HT1080 (cell line): ENCODE results near the gene PTPRK. TPM values are rescaled to one million over a fixed set of nuclear protein-coding genes. Genes with fewer than 3 reads are reported as not detected.

Experiments used
- DNase-seq: peaks from one replicate; pipeline ENCODE4 v3.0.0-alpha.2; 2015; ENCODE audit warnings: low read depth
- total RNA-seq: library from RNA; depleted of rRNA; stranded (reverse); fragments of >200 nt; shearing (Covaris generic); gene quantifications from 2 replicates; pipeline ENCODE4 v1.2.3, GENCODE V29; 2014

The PTPRK gene
- total RNA-seq, 1 experiment from 2014 or later = 102 TPM

DNA sequence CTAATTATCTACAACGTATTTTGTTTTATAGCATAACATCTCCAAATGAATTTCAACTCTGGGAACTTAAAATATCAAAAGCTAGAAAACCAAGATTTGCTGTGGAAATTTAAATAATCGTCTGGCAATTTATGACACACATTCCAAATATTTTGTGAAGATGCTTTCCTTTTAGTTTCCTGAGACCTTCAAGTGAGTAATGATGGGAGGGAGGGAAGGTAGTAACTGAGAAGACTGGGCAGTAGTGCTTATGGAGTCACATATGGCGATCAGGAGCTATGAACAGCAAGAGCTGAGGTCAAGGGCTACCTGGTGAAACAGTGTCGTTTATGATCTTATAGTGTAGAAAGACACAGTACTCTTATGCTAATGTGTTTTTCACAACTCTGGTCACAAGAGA lies 441.4 kb downstream of the PTPRK start:
- no peak for DNase-seq

DNA sequence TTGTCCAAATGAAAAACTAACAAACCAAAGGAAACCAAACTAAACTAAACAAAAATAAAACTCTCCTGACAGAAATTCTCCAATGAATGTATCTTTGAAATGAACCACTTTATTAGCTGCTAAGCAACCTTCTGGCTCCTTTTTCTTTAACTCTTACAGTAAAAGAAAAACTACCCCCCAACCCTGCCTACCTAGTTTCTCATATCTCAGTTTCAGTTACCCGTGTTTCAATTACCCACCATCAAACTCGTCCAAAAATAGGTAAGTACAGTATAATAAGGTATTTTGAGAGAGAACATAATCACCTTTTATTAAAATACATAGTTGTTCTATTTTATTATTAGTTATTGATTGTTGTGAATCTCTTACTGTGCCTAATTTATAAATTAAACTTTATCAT lies 442.1 kb downstream of the PTPRK start:
- no peak for DNase-seq

DNA sequence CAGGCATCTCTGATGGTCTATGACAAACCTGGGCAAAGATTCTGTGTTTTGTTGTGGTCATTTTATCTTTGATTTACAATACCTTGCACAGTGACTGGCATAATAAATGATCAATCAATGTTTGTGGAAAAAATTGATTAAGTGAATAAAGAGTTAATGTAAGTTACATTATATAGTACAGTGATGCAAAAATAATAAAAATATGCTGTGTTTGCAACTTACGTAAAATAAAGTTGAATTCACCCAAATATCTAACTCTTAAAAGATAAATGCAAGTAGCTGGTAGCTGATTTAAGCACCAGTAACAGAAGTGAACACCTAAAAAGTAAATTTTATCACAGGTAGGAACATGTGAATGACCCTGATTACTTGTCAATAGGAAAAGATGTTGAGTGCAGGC lies 443.6 kb downstream of the PTPRK start:
- DNase-seq = no peak

DNA sequence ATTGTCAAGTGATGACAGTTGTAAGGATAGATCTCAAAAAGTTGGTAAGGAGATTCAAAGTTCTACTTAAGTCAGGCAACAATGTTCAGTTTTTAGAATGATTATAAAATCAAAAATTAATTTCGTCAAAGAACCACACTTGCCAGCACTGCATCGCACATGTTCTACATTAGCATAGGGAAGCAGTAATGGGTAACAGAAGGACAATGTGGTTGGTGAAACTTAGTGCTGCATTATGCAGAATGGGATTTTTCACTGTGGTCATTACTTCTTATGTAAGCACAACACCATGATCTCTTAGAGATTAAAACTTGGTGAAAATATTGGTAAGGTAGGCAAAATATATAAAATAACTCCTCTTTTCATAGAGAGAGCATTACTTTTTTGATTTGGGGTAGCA lies 445.8 kb downstream of the PTPRK start:
- DNase-seq = no peak

DNA sequence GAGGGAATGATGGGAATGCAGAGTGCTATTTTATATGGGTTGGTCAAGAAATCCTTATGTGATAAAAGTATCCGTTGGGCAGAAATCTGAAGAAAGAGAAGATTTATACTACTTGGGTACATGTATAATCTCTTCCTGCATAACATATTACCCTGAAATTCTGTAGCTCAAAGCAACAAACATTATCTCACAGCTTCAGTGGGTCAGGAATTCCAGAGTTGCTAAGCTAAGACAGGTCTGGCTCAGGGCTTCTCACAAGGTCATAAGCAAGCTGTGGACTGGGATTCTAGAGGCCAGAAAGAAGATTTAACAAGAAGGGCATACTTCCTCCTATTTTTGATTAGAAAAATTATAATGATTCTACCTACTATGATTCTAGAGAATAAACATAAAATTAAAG lies 447.0 kb downstream of the PTPRK start:
- DNase-seq = no peak

DNA sequence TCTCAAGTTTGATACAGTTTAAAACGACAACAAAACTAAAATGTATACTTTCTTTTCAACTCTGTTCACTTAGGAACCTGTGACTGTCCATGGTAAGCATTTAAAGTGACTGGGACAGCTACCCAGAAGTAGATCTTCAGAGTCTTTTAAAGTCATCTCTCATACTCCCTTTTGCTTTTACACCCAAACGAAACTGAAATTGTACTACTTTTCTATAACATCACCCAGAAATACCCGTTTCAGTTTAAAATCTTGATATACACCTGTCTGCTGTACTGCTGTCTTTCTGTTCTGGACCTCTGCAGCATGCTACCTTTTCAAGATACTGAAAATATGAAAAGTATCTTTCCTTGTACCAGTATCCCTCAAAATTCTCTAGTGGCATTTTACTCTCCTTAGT lies 449.2 kb downstream of the PTPRK start:
- DNase-seq = no peak

DNA sequence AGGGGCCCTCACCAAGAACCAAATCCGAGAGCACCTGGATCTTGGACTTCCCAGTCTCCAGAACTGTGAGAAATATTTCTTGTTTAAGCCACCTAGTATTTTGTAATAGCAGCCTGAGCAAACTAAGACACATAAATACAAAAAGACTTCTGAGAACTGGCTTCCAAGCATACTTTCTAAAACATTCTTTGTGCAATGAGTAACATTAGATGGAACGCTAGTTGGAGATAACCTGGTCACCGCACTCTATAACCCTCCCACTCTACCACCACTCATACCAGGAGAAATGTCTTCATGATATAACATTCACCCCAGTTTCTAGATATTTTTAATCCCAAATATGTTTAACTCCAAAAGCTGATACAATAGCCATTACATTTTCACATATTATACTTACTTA lies 450.0 kb downstream of the PTPRK start:
- no peak for DNase-seq

DNA sequence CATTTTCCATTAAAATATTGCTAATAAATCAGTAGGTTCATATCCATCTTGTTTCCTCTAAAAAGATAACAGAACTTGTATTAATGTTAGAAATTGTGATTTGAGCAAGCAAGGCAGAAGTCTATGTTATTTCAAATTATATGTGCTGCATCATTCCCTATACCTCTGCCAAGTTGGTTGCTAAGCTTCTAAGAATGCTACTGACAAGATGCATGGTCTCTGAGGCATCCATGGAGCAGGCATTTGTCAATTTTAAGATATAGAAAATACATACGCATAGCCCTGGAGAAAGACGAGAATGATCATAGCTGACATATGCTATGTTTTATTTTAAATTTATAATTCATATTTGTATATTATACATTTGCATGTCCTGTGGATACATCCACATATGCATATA lies 451.2 kb downstream of the PTPRK start:
- no peak for DNase-seq

DNA sequence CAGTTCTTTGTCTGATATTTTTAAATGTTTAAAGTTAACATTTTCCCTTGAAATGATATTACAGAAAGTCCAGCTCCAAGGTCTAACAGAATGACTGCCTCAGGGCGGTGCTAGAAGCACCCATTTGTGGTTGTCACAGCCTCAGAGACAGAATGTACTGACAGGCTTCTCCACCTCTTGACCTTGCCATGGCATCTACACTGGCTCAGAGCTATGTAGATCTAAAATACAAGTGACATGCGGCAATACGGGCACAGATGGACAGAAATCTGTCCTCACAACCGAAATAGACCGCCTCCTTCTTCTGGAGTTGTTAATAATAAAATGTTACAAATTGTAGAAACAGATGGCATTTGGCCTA lies 452.3 kb downstream of the PTPRK start:
- no peak for DNase-seq

DNA sequence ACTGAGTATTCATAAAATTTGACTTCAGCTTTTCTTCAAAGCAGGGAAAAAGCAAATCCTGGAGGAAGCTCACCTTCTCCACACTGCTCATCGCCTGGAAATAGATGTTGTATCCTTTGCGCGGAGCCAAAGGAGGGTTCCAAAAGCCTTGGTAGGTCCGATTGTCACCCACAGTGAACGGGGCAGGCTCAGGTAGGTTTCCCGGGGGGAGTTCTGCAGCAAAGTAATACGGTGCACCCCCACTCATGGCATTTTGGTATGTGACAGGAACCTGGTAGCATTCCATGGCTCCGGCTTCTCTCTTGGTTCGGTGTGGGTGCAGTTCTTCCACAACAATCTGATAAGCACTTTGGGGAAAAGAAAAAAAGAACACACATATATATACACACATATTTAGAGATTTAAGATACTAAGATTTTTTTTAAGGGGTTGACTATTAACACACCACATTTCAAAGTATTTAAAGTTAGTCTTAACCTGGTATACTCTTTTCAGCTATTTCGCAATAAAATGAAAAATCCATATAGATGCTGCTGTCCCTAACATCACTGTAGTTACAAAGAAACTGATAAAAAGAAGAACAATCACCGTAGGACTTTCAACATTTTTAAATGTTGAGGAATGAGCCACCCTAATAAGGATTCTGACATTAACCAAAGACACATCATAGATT lies 452.8 kb downstream of the PTPRK start:
- no peak for DNase-seq

DNA sequence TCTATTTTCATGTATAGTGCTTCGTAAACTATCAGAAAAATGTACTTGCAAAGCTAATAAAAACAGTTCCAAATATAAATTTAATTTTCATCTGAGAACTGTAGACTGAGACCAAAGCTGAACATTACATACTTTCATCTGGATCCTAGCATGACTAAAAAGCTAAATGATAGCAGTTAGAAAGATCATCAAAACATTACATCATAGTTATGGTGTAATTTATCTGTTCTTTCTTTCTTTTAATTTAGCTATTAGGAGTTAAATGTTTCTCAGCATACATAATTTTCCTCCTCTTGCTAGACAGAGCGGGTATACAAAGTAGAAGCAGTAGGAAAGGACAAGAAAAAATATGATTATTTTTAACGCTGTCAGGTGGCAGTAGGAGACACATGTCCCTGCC lies 455.3 kb downstream of the PTPRK start:
- no peak for DNase-seq

DNA sequence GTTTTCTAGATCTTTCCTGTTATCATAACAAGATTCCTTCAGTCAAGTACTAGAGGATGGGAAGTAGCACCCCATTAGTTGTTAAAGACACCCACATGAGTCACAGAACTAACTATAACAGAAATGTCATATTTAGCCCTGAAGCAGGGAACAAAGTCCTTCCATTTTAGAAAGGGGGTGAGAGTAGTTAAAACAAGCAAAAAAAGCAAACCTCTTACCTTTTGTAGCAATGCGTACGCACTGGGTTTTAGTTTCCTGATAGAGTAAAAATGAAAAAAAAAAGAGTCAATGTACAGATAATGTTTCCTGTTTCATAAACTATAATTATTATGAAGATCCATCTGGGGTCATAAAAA lies 455.9 kb downstream of the PTPRK start:
- DNase-seq = no peak

DNA sequence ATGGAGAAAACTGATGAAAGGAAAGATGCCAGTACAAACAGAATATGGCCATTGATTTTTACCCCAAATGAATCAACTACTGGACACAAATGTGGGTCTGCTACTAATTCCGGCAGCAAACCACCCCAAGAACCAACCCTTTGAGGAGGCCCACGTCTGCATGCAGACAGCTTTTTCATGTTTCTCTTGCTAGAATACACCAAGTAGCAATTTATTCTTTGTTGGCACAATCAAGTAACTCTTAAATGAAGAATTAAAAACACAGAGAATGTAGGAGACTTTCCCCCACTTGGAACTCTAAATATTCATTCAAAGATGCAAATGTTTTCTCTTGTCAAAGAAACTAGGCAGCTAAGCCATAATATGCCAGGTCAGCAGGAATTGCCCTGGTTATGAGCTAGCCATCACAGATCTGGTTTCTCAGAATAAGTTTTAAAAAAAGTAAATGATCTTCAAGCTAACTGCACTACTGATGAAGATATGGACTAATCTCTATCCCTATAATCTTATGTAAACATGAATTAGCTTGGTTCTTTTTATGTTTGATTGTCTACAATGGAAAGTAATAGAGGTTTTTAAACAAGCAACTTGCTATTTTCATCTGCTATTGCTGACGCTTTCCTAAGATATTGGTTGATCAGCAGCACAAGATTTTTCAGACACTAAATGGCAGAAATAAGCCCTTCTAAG lies 456.4 kb downstream of the PTPRK start:
- DNase-seq = no peak

DNA sequence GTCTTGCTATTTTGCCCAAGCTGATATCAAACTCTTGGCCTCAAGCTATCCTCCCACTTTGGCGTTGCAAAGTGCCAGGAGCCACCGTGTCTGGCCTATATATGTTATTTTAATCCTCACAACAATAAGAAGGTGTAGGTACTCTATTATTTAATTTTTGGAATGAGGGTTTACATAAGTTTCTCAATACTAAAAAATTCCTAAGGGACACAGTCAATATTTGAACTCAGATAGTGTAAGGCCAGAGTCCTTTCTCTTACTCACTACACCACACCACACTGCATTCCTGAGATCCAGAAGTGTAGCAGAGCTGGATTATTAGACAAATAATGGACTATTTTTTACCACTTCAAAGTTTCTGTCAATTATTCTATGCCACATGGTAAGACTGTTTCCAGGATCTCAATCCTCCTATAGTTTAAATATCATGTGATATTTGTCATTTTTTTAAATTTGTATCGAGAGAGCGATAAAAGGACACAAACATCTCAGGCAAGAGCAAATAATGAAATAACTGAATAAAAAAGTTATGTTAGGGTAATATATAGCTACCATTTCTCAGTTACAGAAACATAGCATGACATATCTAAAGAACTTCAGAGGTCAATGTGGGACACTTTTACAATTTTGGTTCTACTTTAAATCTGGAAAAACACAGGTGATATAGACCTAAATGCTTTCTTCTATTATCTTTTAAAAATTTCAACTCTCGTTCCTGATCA lies 457.4 kb downstream of the PTPRK start:
- DNase-seq = no peak

DNA sequence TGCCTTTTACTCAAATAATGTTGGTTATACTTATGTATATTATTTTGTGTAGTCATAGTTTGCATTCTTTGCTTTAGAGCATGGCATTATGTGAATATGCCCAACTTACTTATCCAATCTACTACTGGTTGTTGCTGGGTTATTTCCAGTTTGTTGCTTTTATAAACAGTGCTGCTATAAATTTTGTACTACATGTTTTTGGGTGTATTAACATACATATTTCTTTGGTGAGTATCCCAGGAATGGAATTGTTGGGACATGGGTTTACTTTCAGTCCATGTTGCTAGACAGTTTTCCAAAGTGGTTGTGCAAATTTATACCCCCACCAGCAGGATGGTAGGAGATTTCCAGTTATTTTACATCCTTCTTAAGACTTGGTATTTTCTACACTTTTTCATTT lies 462.5 kb downstream of the PTPRK start:
- DNase-seq = no peak

DNA sequence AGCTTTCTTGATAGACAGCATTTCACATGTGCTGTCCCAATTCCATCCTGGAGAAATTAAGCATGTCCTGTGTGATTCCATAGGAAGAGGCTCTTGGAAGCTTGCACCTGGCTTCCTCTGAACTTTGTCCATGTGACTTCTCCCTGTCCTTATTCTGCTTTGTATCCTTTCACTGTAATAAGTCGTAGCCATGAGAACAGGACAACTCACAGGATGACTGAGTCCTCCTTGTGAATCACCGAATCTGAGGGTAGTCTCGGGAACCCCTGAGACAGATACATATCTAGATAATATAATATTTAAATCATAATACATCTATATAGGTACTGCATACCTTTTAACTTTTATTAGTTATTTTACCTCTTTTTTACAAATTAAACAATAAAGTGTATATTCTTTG lies 462.9 kb downstream of the PTPRK start:
- peak; percentile 32 for DNase-seq

DNA sequence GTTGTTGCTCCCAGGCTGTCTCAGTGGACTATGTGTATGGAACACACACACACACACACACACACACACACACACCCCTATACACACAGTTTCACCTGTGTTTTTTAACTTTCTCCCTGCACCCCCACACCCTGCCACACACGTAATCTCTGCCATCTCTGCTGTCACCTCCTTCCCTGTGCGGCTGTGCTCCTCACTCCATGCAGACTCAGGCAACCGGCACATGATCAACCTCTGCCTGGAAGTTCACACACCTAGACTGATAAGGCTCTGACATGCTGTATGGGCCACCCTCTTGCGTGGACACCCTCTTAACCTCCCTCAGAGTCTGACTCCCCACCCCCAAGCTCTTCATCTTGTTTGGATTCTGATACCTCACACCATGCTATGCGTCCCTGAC lies 467.3 kb downstream of the PTPRK start:
- no peak for DNase-seq

DNA sequence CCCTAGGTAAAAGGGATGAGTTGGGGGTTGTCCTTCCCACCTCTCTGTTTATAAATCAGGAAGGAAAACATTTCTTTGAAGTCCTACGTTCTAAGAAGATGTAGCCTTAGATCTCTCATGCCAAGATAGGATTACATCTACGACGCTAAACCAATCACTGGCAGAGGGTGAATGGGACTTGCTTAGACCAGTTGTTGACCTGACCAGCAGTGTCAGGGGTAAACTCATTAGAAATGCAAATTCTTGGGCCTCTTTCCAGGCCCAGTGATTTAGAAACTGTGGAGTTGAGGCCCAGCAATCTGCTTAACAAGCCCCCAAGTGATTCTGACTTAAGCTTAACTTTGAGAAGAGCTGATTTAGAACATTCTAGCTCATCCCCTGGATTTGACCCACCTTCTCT lies 472.4 kb downstream of the PTPRK start:
- no peak for DNase-seq

DNA sequence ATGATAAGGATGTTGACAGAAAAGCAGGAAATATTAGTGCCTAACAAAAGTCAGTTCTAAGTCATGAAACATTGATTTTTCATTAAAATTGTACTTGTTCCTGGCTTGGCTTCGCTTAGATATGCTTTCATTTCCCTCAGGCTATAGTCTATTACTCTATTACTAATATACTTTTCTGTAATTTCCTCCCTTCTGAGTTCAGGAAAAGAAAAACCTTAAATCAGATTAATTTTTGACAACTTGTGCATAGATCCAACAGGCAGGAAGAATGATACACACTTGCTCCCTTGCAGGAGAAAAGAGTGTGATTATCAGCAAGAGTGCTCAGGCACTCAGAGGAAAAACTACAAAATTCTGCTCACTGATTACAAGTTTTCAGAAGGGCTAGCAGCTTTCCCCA lies 474.4 kb downstream of the PTPRK start:
- DNase-seq = no peak

DNA sequence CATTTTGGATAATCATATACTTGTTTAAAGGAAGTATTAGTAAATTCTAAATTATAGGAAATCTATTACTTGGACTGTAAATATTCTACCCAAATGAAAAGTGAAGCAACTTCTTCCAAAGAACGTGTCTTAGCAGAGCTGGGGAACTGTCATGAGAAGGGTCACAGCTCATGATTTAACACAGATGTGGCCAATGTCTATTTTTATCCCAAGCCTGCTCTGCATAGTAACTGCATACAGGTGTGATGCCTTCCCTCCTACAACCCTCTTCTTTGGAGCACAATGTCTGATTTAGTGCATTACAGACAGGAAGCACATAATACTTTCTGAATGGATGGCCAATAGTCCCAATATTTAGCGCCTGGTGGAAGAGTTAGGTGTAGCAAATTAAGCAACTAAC lies 480.9 kb downstream of the PTPRK start:
- DNase-seq = no peak

DNA sequence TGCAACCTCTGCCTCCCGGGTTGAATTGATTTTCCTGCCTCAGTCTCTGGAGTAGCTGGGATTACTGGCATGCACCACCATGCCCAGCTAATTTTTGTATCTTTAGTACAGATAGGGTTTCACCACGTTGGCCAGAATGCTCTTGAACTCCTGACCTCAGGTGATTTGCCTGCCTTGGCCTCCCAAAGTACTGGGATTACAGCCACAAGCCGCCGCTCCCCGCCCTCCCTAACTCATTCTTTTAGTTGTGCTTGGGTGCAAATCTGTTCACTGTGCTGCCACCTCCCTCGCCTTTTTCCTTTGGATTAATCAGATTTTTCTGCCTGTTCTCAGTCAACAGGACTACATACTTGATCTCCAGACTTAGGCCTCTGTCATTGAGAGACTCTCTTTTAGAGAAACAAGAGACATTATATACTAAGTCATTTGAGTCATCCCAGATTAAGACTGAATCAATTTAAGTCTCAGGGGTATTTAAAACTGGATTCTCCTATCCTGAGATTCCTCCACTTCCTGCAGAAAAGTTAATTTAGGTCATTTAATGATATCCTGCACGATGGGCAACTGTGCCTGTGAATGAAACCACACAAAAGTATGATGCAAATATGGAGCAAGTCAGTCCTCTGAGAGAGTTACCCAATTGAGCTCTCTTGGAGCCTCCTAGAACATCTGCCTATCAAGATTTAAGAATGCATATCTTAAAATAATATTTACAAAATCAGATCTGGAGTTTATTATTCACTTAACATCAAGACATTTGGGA lies 483.4 kb downstream of the PTPRK start:
- no peak for DNase-seq

DNA sequence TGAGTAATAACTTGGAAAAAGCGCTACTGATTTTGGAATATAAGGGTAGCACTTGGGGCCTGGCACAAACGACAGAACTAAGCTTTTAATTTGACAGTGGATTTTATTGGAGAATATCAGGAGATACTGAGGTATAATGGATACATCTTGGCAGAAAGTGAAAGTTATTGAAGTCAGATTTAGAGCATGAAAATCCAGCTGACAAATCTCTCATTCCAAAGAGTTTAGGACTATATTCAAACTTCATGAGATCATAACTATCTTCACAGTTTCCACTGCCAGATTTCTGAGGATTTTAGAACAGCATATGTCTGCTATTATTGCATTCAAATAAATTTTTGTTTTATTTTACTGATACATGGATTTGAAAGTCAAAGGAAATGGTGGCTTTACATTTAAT lies 487.2 kb downstream of the PTPRK start:
- DNase-seq = no peak
